Measurements from ENCODE around the gene CLSTN3.

DNA sequence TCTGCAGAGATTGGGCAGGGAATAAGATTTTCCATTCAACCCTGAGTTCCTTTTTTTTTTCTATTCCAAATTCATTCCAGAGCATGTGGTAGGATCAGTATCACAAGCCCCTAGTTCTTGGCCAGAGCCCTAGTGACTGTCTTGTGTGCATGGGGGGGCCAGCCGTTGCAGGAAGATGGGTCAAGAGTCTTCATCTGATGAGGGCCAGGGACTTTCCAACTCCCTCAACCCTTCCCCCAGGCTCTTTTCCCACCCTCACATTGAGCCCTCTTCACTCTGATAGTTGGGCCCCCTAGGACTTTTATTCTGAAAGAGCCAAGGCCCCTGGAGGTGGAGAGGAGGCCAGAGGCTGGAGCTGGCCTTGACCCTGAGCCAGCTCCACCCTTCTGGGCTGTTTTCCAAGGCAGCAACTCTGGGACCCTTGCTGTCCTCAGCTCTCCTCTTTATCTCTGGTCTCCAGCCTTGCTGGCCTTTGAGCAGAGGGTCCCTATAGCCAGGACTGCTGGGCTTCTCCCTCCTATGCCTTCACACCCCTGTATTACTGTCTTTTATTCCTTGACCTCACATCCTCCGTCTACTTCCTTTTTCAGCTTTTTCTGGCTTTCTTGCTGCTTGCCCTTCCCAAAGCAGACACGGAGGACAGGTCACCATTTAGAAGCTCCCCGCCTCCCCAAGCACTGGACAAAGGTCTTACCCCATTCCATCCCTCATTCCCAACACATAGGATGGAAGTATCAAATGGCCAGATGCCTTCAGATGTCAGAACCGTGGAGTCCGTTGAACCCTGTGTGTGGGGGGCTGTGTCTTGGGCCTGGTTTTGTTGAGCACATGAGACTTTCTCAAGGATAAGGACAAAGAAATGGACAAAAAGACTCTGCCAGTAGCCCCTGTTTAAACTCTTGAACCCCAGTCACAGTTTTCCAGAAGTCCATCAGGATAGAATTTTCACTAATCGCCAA lies 7.1 kb upstream of the CLSTN3 start:
- TF ChIP-seq, protein P1, sequence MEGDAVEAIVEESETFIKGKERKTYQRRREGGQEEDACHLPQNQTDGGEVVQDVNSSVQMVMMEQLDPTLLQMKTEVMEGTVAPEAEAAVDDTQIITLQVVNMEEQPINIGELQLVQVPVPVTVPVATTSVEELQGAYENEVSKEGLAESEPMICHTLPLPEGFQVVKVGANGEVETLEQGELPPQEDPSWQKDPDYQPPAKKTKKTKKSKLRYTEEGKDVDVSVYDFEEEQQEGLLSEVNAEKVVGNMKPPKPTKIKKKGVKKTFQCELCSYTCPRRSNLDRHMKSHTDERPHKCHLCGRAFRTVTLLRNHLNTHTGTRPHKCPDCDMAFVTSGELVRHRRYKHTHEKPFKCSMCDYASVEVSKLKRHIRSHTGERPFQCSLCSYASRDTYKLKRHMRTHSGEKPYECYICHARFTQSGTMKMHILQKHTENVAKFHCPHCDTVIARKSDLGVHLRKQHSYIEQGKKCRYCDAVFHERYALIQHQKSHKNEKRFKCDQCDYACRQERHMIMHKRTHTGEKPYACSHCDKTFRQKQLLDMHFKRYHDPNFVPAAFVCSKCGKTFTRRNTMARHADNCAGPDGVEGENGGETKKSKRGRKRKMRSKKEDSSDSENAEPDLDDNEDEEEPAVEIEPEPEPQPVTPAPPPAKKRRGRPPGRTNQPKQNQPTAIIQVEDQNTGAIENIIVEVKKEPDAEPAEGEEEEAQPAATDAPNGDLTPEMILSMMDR (IDR thresholded peaks at IDR 0.05): no peak
- no peak for TF ChIP-seq POLR2A (IDR thresholded peaks at IDR 0.05)
